NCI-H748 (cell line): ENCODE results near the gene ALPL.
A peak's percentile ranks its signal among the peaks of the same experiment; 100 is the strongest.

Experiments
- DNase-seq: peaks from one replicate; lab custom pipeline; 2025; ENCODE audit not compliant: unreplicated experiment; lab: John Stamatoyannopoulos, UW

The ALPL gene

GRCh38 chr1:21575351-21575942, 66.2 kb downstream of the ALPL start:
- DNase-seq = no peak

DNA sequence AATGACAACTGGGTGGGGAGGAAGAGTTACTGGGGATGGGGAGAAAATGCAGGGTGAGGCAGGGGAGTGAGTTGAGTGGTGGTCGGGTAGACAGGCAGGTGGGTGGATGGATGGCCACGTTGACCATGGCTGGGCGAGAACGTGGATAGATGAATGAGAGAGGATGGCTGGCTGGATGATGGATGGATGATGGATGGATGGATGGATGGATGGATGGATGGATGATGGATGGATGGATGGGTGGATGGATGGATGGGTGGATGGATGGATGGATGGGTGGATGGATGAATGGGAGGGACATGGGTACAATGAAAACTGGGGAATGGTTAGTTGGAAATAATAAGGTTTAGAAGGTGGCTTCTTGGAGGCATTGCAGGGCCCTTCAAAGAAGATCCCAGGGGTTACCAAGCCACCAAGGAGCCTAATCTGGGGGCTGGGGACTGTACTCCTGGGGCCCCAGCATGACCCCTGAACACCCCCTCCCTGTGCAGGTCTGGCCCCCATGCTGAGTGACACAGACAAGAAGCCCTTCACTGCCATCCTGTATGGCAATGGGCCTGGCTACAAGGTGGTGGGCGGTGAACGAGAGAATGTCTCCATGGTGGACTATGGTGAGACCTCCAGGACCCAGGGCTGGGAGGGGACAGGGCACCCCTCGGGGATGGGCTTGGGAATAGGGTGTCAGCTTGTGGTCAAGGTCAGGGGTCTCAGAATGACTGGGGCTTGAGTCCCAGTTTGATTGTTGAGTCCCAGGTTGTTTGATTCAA, 67.0 kb downstream of the ALPL start:
- DNase-seq = no peak

DNA sequence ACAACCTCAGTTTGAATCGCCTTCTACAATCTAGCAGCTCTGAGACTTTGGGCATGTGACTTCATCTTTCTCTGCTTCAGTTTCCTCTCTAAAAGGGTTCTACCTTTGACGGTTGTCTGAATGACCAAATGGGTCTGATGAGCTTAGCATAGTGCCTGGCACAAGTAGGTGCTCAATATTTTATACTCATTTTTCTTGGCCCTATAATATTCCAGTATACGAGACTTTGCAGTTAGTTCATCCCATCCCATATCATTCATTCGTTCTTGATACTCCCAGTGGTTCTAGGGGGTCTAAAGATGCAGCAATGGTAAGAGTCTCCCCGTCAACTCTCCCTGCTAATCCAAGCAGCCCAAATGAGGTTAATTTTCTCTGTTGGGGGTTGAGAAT, 67.6 kb downstream of the ALPL start:
- DNase-seq = no peak

- no peak for DNase-seq
Observed at GRCh38 chr1:21577324-21577723, 68.1 kb downstream of the ALPL start.

DNA sequence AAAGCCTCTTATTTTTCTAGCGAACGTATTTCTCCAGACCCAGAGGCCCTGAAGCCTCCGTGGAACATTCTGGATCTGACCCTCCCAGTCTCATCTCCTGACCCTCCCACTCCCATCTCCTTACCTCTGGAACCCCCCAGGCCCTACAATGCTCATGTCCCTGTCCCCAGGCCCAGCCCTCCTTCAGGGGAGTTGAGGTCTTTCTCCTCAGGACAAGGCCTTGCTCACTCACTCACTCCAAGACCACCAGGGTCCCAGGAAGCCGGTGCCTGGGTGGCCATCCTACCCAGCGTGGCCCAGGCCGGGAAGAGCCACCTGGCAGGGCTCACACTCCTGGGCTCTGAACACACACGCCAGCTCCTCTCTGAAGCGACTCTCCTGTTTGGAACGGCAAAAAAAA, 68.7 kb downstream of the ALPL start:
- no peak for DNase-seq

GRCh38 chr1:21579791-21580190, 70.6 kb downstream of the ALPL start:
- DNase-seq = no peak

GRCh38 chr1:21584096-21584495, 74.9 kb downstream of the ALPL start:
- DNase-seq = no peak

- no peak for DNase-seq
Observed at GRCh38 chr1:21585037-21585436, 75.8 kb downstream of the ALPL start.

- no peak for DNase-seq
Observed at GRCh38 chr1:21586222-21586621, 77.0 kb downstream of the ALPL start.

GRCh38 chr1:21586846-21587601, 77.8 kb downstream of the ALPL start:
- no peak for DNase-seq

GRCh38 chr1:21587602-21587953, 78.4 kb downstream of the ALPL start:
- no peak for DNase-seq

- no peak for DNase-seq
Observed at GRCh38 chr1:21589618-21590017, 80.4 kb downstream of the ALPL start.

DNA sequence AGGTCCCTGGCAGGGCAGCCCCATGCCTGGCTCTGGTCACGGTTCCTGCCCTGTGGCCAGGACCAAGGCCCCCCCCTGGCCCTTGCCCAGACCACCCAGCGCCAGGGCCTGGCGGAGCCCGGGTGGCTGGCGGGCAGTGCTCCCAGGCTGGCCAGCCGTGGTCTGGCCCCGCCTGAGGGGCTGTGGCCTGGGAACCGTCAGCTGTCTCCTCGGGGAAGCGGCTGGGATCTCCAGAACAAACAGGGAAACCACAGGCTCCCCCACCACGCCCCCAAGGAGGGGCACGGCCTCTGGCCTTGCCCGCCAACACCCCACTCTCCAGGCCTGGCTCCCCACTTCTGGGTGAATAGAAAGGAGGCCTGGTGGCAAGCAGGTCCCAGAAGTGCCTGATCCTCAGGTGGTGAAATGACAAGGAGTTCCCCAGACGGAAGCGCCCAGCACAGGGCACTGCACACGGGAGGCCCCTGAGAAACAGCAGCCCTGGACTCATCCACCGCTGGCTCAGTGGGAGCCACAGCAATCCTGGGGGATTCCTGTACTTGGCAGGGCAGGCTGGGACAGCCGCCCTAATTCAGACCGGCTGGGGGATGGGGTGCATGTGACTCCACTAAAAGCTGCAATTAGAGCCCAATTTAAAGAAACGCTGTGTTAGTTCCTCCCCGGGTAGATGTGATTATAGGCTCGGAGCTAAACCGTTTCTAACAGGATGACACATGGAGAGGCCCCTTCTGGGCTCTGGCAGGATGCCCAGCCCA, 81.1 kb downstream of the ALPL start:
- DNase-seq = peak; percentile 15

- no peak for DNase-seq
Observed at GRCh38 chr1:21590934-21591333, 81.7 kb downstream of the ALPL start.

DNA sequence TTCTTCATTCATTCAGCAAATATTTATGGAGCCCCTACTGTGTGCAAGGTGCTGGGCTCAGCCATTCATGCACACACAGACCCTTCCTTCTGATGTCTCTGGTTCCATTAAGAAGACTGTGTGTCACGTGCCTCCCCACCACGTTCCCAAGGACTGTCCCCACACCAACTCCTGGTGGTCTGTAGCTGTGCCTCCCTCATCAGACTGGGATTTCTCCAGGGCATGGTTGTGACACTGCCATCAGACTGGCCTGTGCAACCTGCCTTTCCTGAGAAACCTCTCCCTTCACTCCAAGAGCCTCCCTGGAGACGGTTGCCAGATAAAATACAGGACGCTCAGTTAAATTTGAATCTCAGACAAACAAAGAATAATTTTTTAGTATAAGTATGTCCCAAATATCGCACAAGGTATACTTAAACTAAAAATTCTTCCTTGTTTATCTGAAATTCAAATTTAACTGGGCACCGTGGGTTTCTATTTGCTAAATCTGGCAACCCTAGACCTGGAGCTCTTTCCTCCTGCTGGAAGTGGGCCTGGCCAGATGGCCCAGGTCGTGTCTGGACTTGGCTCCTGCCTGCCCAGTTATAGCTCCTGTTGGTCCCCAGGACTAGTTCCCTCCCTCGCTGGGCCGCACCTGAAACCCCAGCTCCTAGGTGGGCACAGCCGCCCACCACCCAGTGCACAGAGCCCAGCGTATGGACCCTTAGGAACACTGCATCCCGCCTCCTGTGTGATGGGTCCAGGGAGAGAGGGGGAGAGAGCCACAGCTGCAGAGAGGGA, 83.1 kb downstream of the ALPL start:
- DNase-seq = no peak

GRCh38 chr1:21593231-21593630, 84.0 kb downstream of the ALPL start:
- DNase-seq = no peak

DNA sequence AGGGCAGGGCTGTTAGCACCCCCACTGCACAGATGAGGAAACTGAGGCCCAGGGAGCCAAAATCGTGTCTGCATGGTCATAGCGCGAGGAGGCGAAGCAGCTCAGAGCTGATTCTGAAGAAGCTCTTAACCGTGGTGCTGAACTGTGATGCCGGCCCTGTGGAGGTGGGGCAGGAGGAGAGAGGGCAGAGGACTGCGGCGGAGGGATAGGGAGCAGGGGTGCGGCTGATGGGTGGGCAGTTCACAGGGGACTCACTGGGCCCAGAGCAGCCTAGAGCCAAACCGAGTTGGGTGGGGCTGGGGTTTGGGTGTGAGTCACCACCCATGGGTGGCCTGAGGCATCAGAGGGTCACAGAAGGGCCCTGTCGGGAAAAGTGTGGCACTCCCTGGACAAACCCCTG, 85.3 kb downstream of the ALPL start:
- no peak for DNase-seq

DNA sequence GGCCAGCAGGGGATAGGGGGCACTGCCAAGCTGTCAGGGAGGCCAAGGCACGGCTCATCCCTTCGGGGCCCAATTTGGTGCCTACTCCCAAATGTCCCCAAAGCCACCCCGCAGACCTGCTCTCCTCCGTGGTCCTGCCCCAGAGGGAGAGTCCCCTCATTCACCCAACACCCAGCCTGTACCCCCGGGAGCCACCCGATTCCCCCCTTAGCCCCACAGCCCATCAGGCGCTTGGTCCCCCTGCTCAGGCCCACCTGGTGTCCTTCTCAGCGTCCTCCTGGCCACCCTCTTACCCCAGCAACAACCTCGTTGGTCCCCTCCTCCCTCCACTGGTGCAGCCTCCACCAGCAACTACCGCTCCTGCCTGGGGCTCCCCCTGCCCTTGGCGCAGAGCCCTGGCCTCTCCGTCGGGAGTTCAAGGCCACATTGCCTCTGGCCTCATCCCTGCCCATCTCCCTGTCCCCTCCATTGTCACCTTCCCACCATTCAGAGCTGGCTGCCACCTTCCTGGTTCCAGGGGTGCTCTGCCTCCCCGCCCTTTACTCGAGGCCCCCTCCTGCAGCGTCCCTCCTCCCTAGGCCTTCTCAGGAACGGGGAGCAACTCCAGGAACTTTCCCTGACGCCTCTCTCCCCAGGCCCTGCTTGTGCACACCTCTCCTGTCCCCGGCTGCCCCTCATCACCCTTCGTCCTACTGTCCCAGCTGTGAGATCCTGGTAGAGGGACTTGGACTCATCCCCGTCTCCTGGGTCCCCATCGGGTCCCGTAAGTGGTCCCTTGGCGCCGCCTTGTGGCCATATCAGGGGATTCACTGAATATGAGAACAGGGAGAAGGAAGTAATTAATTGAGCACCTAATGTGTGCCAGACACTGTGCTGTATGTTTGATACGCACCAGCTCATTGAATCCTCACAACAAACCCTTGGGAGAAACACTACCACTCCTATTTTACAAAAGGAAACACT, 86.0 kb downstream of the ALPL start:
- peak; percentile 49 for DNase-seq

DNA sequence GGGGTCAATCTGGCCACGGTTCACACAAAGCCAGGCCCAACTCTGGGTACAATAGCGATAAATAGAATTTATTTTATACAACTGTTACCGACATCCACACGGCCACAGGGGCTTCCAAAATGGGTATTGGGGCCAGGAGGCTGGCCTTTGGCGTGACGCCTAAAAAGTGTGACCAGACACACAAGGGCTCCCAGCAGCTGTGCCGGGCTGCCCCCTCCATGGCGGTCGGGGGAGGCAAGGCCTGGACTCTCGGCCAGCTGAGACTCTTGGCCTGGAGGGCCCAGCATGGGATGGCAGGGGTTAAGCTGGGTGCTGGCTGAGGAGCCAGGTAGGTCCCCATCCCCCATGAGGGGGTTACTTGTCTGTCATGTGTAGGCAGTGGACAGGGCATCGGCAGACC, 87.0 kb downstream of the ALPL start:
- no peak for DNase-seq

DNA sequence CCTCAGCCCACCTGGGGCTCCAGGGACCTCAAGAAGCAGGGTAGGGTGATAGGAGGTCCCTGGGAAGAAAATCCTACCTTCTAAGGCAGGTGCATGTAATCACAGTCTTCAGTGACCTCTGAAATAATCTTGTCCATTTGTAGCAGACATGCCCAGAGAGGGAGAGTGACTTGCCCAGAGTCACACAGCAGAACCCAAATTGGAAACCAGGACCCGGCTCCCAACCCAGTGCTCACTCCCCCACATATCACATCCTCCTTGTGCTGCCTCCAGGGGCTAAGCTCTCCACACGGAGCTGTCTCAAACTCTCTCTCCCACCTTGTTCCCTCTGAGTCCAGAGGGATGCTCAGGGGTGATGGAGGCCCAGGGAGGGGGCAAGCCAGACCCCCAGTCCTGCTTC, 87.4 kb downstream of the ALPL start:
- DNase-seq = no peak
